RWPE1 (cell line): Measurements from ENCODE around the gene VPS29.
"Not testable (repeated sequence)": the region's sequence is repeated elsewhere in the genome, so short reads cannot be mapped to it uniquely, and the experiment has no call there.

Experiments used
- CTCF ChIA-PET: fragments of 350-600 bp; sonication (Branson Sonifier 250); formaldehyde crosslinking; extraction: SDS; loops from one replicate; lab custom pipeline; 2021; lab: Yijun Ruan, JAX
- POLR2A ChIA-PET: fragments of 400-600 bp; formaldehyde crosslinking; extraction: SDS; loops from one replicate; lab custom pipeline; 2020; ENCODE audit warnings: antibody characterized with exemption; ENCODE audit not compliant: low non-redundant PET; lab: Yijun Ruan, JAX
- DNase-seq: peaks from one replicate; pipeline ENCODE4 v3.0.0; 2012; ENCODE audit warnings: low spot score
- H3K27ac ChIP-seq: fragments of 450-650 bp; 2 replicates; pipeline ENCODE4 v1.5.1; 2017
- TF ChIP-seq, protein P1 (sequence below): fragments of 450-650 bp; conservative IDR thresholded peaks from 2 replicates; pipeline ENCODE4 v1.5.1; 2017; ENCODE audit warnings: low read depth, mild to moderate bottlenecking

VPS29 gene

DNA sequence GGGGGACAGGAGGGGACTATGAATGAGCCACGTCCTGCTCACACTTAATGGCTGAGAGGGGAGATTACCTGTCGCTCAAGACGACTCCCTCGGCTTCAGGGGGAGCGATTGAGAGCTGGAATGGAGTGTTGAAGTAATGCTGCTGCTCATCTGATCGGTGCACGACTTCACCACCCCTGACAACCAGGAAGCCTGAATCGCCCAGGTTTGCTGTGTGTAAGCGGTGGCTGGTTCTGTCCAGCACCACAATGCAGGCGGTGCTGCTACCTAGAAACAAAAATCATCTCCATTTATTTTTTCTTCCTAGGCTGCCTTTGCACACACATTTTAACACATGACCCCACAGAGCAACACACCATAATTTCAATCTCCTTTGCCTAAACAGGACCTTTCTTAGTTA is 43.9 kb upstream of the VPS29 start:
- POLR2A ChIA-PET = no interaction called here
- TF ChIP-seq, protein P1, sequence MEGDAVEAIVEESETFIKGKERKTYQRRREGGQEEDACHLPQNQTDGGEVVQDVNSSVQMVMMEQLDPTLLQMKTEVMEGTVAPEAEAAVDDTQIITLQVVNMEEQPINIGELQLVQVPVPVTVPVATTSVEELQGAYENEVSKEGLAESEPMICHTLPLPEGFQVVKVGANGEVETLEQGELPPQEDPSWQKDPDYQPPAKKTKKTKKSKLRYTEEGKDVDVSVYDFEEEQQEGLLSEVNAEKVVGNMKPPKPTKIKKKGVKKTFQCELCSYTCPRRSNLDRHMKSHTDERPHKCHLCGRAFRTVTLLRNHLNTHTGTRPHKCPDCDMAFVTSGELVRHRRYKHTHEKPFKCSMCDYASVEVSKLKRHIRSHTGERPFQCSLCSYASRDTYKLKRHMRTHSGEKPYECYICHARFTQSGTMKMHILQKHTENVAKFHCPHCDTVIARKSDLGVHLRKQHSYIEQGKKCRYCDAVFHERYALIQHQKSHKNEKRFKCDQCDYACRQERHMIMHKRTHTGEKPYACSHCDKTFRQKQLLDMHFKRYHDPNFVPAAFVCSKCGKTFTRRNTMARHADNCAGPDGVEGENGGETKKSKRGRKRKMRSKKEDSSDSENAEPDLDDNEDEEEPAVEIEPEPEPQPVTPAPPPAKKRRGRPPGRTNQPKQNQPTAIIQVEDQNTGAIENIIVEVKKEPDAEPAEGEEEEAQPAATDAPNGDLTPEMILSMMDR = no peak
- peak overlapping the region; percentile 100 for H3K27ac ChIP-seq
- no peak for DNase-seq
- CTCF ChIA-PET = no interaction called here

DNA sequence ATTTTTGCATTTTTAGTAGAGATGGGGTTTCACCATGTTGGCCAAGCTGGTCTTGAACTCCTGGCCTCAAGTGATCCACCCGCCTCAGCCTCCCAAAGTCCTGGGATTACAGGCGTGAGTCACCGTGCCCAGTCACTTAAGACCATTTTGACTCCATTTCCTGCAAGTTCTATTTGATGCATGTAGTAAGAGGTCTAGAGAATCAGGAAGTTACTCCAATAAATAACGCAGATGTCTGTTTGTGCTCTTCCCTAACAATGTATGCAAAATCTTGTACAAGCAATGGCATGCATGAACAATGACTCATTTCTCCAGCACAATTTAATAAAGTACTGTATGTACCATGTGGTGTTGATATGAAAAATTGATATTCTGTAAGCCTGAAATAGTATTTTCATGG is 43.3 kb upstream of the VPS29 start:
- peak; percentile 69 for DNase-seq
- peak overlapping the region; percentile 100 for H3K27ac ChIP-seq
- CTCF ChIA-PET, POLR2A ChIA-PET: not testable (repeated sequence)

GRCh38 chr12:110543965-110544364 is 42.1 kb upstream of the VPS29 start:
- ChIA-PET CTCF (interaction anchor here (0.6 to 0.9 kb wide), 2 partner anchors 22 to 93 kb away, joined by 3 to 5 read pairs; no protein-coding TSS in a partner anchor), POLR2A (no interaction called here)
- TF ChIP-seq, protein P1 = no peak
- peak overlapping the region; percentile 100 for H3K27ac ChIP-seq
- DNase-seq = no peak

DNA sequence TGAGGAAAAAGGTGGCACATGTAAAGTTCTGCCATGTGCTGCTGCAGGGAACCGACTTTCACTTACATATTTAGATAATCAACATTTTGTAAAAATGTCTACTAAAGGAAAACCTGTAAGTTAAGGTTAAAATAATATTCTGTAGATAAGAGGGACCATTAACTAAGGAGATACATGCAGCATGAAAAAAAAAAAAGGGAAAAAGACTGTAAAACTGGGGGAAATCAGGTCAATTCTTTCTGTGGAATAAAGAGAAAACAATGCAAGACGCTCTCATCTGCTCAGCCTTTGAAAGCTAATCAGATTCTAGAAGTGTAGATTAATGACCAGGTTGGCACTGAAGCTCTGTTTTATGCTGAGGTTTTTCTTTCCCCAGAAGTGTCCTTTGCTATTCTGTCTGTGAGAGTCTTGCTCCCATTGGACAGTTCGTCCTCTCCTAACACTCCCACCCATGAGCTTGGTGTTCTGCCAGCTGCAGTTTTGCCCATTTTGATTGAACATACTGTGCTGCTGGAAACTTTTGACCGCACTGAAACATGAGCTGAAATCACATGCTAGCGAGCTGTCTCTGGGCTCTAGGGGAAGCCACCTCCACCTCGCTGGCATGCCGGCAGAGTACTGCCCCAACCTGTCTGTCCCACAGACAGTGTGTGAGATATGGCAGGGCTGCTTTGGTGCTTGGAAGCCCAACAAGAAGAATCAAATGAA is 41.5 kb upstream of the VPS29 start:
- peak; percentile 72 for DNase-seq
- POLR2A ChIA-PET = no interaction called here
- TF ChIP-seq, protein P1 = no peak
- peak overlapping the region; percentile 100 for H3K27ac ChIP-seq
- CTCF ChIA-PET = interaction anchor here (0.6 to 0.9 kb wide), 2 partner anchors 23 to 93 kb away, joined by 3 to 5 read pairs; no protein-coding TSS in a partner anchor

DNA sequence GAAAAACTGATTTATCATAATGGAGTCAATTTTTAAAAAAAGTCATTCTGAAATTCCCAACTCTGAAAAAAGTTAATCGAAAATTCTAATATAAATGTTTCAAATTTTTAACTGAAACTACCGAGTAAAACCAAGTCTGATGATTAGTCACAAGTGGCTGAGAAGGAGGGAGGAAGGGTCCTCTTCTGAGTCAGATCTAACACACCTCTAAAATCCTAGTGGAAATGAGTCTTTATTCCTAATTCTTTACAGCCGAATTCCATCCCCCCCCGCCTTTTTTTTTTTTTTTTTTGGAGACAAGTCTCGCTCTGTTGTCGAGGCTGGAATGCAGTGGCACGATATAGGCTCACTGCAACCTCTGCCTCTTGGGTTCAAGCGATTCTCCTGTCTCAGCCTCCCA is 38.1 kb upstream of the VPS29 start:
- POLR2A ChIA-PET = no interaction called here
- CTCF ChIA-PET = interaction anchor here (0.6 kb wide), 1 partner anchor 538 kb away, joined by 3 read pairs; no protein-coding TSS in a partner anchor
- TF ChIP-seq, protein P1 = no peak
- peak overlapping the region; percentile 100 for H3K27ac ChIP-seq
- no peak for DNase-seq

DNA sequence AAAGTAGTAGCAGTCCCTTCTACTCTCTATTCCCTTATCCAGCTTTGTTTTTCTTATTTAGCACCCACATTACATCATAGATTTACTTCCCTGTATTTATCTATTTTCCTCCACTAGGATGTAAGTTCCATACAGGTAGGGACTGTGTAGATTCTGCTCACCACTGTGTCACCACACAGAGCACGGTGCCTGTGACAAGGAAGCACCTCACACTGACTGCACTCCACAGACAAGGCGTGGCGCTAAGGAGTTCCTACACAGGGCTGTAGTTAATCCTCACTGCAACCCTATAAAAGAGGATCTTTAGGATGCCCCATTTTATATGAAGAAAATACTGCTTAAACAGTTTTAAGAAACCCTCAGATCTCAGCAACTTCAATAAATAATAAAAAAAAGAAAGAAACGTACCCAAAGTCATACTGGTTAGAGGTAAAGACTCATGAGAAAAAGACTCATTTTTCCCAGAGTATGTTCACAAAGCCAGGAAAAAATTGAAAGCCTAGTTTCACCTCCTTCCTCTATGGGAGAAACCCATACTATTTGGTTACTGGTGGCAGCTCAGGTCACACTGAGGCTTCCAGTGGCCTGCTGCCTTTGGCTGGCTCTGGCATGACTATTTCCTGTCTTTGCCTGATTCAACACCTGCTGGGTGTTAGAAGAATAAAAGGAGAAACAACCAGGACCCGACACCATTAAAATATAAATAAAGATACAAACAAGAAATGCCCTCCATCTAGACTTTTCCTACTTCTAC is 37.1 kb upstream of the VPS29 start:
- POLR2A ChIA-PET = no interaction called here
- peak overlapping the region; percentile 49; the same call in 1 of the 2 replicates for H3K27ac ChIP-seq
- CTCF ChIA-PET = interaction anchor here (0.6 to 1.0 kb wide), 3 partner anchors 15 to 866 kb away, joined by 3 to 5 read pairs (median 3); no protein-coding TSS in a partner anchor
- no peak for DNase-seq
- TF ChIP-seq, protein P1 = no peak
